NAMALWA (cell line): ENCODE results near the gene S100A4.
A peak's percentile ranks its signal among the peaks of the same experiment; 100 is the strongest.
"Not testable (repeated sequence)": the region's sequence is repeated elsewhere in the genome, so short reads cannot be mapped to it uniquely, and the experiment has no call there.

Source experiments
- DNase-seq: peaks from one replicate; pipeline ENCODE4 v3.0.0-alpha.2; 2015; ENCODE audit warnings: low spot score

The S100A4 gene

GRCh38 chr1:153533689-153534201 is 11.9 kb downstream of the S100A4 start:
- DNase-seq: no peak

DNA sequence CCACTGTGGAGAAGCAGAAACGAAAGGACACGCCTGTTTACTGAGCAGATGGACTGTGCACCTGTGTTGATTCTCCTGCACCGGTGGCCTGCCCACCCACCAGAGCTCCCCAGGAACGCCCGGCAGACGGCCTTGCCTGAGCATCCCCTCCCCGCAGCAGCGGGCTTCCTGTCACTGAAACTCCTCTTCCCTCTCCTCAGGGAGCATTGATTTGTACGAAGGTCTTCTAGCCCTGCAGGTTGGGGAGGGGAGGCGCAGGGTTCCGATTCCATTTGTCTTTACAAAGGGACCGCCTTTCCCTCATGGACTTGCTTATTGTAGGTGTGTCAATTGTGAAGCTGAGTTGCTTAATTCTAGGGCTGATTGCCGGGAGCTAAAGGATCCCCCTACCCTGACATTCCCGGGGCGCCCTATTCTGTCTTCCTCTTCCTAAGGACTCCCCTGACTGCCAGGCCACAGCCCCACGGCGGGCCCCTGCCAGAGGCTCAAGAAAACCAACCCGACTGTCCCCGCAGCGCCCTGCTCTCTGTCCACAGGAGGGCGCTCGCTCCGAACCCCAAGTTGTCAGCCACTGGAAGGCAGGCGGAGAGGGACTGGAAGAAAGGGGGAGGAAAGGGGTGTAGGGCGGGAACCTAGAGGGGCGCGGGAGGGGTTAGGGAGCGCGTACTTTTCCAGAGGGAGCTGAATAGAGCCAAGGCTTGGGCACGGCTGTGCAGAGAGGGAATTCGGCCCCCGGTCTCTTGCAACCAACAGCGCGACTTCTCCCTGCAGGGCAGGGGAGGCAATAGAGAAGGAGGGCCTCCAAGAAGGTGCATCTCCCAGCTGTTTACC is 12.6 kb downstream of the S100A4 start:
- DNase-seq: peak; percentile 83

DNA sequence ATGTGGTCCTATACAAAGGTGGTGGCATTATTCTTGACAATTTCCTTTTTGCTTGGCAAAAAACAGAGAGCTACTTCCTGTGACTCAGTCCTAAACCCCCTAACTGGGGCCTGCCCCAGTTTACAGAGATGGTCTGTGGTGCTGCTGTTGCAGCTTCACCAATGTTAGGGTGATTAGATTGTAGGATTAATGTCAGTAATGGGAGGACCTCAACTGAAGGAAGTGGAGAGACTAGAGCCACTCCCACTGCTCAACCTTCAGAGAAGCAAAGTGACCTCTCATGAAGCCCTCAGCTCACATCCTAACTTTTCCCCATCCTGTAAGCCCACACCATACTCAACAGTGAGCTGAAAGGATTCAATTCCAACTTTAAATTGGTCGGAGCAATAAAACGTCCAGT is 13.4 kb downstream of the S100A4 start:
- no peak for DNase-seq

DNA sequence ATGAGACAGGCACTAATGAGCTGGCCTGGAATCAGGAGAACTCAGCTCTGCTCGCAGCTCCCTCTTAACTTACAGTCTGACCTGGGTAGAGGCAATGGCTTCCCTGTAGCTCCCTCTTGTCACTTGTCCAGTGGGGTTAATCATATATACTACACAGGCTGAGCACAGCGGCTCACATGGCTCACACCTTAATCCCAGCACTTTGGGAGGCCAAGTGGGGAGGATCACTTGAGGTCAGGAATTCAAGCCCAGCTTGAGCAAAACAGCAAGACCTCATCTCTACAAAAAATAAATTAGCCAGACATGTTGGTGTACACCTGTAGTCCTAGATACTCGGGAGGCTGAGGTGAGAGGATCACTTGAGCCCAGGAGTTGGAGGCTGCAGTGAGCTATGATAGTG is 14.0 kb downstream of the S100A4 start:
- DNase-seq: no peak

DNA sequence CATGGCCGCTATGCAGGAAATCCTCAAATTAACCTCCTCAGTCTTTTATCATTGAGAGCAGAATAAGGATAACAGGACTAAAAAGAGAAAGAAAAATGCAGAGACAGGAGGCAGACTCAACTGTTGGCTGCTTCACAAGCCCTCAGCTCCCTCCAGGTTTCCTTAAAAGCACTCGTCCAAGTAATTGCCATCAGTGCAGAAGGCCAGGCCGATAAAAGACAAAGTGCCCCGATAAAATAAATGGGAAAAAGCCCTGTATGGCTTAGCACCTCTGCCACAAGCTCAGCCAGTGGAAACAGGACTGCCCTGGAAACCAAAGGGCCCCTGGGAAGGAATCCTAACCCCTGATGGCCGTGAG is 17.9 kb downstream of the S100A4 start:
- DNase-seq: no peak

GRCh38 chr1:153527023-153527682 is 18.5 kb downstream of the S100A4 start:
- DNase-seq: no peak

DNA sequence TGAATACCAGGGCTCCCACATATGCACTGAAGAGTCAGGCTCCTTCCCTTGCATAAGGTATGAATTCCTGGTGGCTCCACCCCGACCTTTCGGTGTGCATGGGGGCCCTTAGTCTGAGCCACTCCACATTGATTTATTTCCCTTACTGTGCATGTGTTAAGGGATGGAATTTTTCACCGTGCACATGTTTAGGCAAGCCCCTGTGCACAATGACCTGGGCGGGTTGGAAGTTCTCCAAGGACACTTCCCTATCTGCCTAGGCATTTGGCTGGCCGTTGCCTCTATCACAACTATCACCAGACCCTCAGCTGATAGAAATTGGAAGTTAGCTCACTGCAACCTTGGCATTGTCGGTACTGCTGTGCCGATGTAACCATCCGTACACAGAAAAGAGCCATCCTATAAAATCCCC is 19.5 kb downstream of the S100A4 start:
- no peak for DNase-seq

GRCh38 chr1:153525088-153525728 is 20.4 kb downstream of the S100A4 start:
- no peak for DNase-seq

GRCh38 chr1:153522353-153523048 is 23.1 kb downstream of the S100A4 start:
- not testable (repeated sequence) for DNase-seq

DNA sequence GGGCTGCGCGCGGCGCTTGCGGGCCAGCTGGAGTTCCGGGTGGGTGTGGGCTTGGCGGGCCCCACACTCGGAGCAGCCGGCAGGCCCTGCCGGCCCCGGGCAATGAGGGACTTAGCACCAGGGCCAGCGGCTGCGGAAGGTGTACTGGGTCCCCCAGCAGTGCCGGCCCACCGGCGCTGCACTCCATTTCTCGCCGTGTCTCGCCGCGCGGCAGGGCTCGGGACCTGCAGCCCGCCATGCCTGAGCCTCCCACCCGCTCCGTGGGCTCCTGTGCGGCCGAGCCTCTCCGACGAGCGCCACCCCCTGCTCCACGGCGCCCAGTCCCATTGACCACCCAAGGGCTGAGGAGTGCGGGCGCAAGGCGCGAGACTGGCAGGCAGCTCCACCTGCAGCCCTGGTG is 23.8 kb downstream of the S100A4 start:
- DNase-seq: not testable (repeated sequence)

DNA sequence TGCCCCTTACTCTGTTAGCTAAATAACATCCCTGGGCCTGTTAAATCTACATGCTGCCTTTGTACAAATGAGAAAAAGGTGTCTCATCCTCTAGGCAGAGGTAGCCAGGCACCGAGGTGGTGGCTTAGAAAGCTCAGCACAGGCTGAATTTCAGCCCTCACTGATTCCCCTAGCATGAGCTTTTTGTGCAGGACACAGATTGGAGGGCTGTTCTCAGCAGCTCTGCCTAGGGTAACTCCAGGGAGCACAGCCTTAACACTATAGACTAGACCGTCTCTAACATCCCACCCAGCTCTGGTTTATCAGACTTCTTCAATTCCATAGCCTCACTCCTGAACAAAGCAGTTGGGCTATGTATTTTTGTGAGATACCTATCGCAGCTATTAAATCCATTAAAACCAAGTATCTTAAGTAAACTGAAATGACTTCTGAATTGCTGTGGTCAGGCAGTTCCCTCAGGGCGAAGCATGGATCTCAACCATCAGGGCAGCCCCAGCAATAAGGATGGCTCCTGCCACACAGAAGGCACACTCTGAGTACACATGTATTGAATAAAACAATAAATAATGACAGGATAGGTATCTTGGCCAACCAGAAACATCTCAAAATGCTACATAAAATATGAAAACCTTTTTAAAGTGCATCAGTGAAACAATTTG is 24.7 kb downstream of the S100A4 start:
- DNase-seq: no peak

DNA sequence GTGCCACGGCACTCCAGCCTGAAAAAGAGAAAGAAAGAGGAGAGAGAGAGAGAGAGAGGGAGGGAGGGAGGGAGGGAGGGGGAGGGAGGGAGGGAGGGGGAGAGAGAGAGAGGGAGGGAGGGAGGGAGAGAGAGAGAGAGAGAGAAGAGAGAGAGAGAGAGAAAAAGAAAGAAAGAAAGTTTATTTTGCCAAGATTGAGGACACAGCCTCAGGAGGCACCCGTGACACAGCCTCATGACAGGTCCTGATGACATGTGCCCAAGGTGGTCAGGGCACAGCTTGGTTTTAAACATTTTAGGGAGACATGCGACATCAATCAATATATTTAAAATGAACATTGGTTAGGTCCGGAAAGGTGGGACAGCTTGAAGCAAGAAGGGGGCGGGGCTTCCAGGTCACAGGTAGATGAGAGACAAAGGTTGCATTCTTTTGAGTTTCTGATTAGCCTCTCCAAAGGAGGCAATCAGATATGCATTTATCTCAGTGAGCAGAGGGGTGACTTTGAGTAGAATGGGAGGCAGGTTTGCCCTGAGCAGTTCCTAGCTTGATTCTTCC is 25.4 kb downstream of the S100A4 start:
- not testable (repeated sequence) for DNase-seq

- no peak for DNase-seq
Observed at GRCh38 chr1:153519242-153519641, 26.4 kb downstream of the S100A4 start.

DNA sequence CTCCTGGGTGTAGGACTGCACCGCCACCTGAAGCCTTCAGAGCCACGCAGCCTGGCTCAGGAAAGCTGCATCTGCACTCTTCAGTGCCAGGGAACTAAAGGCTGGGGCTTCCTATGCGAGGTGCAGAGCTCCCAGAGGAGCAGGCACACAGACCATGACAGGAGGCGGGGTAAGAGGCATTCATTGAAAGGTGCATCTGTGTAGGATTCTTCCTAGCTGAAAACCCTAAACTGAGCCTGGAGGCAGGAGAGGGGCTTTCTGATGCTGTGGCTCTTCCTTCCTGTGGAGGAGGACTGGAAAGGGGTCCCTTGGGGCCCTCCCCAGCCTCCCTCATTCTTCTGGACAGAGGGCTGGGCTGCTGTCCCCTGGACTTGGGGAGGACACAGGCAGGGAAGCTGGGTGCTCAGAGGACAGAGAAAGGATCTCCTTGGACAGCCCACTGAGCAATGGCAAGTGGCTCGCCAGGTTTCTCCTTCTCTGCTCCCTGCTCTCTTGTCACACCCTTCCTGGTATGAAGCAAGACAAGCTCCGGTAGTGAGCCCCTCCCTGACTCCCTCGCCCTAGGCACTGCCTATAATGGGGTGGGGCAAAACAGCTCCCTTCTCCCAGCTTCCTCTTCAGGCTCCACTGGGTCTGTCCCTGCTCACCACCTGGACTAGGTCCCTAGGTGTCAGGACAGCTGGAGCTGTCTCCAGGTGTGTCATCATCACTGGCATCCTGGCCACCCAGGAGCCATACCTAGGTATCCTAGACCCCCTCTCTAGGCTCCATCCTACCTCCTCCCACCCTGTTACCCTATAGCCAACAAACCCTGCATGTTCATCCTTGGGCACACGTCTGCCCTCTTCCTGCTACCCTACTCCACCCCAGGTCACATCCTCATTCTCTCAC is 29.9 kb downstream of the S100A4 start:
- DNase-seq: no peak

DNA sequence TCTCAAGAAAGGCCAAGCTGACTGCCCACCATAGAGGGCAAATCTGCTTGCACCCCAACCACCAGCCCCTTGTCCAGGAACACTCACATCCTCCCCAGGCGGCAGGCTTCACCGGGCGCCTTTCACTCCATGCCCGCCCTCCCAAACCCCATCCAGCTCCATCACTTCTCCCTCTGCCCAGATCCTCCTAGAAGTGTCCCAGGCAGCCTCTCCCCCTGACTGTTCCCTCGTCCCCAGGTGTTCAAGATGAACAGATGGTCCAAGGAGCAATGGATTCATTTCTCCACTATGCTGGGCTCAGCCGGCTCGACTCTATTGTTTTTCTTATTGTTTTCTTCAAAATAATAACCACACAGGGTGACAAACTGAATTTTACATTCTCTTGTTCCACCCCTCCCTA is 31.9 kb downstream of the S100A4 start:
- DNase-seq: no peak

DNA sequence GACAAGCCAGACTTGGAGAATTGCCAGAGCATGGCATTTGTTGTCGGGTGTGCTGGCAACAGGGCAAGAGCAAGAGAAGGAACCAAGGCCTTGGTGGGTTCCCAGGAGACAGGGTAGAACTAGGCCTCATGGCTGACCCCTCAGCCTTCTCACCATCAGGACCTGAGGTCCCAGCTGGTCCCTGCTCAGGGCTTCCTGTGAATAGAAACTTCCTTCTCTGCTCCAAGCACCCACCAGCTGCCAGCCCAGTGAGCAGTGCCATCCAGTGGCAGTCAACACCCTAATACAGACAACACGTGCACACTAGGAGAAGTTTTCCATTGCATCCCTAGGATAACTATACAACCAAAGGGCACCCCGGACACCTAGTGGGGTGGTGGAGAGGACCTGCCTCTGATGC is 32.6 kb downstream of the S100A4 start:
- DNase-seq: no peak

- DNase-seq: peak; percentile 87
Observed at GRCh38 chr1:153510984-153511410, 34.6 kb downstream of the S100A4 start.

DNA sequence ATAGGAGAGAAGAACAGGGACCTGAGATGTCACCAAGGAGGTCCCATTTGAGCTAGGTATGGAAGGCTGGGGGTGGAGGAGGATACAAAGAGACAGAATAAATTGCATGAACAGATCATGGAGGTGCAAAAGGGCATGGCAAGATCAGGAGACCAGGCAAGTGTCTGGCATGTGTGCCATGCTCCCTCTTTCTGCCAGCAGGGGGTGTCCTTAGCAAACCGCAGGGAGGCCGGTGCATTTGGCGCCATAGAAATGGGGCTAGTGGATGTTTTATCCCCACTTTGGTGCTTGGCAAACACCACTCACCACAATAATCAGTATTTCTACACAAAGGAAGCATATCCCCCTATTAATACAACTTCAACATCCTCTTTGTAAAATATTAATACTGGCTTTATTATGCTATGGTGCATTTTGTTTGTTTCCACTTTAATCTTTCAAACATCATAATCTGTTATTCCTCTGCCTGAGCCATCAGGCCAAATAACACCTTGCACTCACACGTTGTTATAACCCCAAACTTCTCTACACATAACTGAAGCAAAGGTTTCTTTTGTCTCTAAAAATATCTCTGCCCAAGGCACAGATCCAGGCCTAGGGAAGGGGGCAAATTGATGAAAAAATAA is 35.8 kb downstream of the S100A4 start:
- peak; percentile 82 for DNase-seq

DNA sequence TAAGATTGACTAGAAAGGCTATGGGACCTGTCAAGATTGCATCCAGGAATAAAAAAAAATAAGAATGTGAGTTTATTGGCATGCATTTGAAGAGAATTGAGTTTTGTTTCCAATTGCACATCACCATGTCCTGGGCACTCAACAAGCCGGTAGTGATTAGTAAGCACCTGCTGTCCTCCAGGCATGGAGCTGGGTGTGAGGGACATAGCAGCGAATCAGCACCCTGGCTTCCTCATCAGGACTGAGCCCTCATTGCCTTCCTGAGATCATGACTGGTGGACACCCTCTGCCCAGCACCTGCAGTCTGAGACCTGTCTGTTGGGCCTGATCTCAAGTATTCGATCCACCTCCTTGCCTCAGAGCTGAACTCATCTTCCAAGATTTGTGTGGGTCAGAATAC is 36.6 kb downstream of the S100A4 start:
- DNase-seq: no peak
